ENCODE measurements around the gene CHD1. TPM values are rescaled to one million over a fixed set of nuclear protein-coding genes. Genes with fewer than 3 reads are reported as not detected.

Gene CHD1
- total RNA-seq, 1 donor from 2014 or later = 53.5 TPM

- no peak for DNase-seq (ENCODE audit: low spot score)
Observed at GRCh38 chr5:98936948-98937715, 8.3 kb upstream of the CHD1 start.

- no peak for DNase-seq (ENCODE audit: low spot score)
Observed at GRCh38 chr5:98935206-98935605, 6.4 kb upstream of the CHD1 start.

GRCh38 chr5:98934546-98934945 is 5.7 kb upstream of the CHD1 start:
- DNase-seq (ENCODE audit: low spot score) = no peak

DNA sequence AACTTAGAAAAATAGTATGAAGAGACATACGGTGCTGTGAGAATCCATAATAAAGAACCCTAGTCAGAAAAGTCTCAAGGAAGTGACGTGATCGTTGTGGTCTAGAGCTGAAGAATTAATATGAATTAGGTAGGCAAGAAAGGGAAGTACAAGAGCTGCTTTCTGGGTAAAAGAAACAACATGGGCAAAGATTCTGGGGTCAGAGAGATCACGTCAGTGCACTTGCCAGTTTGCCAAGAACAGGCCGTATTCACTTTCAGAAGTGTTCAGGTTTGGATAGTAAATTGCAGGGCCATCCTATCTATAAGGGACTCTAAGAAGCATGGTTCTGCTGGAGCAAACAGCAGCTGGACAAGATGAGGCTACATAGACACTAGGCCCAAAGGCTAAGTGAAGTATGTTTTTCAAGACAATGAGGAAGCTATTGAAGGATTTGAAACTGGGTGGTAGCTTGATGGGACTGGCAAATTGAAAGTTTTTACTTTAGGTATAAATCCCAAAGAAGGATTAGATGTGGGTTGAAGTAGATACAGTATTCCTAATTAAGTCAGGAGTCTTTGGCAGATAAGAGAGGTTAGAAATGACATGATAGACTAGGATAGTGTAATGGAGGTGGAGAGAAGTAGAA is 4.8 kb upstream of the CHD1 start:
- no peak for DNase-seq (ENCODE audit: low spot score)

DNA sequence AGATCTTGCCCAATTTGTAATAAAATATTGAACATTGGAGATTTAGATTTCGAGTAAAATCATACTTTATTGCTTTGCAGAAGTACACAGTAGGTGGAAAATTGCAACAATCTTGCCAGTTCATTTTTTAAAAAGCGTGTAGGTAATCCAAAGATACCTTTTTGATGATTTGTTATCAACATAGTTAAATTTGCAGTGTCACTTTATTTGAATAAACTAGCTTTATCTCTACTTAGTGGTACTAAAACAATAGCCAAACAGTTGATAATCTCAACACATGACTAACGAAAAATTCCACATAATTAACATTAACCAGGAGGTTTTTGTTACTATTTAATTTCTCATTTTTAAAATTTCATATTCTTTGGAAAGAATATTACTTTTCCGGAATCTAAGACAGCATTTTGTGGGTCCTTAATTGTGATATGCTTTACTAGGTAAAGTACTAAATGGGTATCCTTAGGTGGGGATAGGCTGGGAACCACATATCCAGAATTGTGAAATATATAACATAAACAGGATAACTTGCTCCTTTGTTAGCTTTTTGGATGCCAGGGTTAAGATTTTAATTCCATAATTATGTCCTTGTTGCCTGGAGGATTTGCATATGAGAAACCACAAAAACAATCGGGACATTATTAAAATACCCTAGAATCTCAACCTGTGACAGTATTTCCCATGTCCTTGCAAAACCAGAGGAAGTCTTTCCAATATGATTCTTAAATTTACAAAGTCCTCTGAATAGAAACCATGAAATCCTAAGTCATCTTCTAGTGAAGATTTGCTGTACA is 2.4 kb upstream of the CHD1 start:
- DNase-seq (ENCODE audit: low spot score) = no peak

DNA sequence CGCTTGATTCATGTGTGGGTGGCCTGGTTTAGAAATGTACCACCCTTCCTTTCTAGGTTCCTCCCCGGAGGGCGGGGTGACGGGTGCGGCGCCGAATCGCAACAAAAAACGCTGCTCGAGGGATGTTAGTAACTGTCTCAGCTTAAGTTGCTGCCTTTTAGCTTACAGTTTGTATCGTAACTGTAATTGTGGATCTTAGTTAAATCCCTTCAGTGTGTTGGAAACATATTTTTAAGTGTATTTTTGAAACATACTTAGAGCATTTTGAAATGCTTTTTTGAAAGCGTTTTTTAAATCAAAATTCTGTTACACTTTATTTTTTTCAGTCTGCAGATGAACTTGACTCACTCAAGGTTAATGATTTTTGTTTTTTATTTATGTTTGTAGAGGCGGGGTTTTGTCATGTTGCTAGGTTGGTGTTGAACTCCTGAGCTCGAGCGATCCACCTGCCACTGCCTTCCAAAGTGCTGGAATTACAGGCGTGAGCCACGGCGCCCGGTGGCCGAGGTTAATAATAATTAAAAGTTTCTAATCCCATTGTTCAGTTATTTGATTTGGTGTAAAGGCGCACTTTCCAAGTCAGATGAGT is 997 bp upstream of the CHD1 start:
- no peak for DNase-seq (ENCODE audit: low spot score)

DNA sequence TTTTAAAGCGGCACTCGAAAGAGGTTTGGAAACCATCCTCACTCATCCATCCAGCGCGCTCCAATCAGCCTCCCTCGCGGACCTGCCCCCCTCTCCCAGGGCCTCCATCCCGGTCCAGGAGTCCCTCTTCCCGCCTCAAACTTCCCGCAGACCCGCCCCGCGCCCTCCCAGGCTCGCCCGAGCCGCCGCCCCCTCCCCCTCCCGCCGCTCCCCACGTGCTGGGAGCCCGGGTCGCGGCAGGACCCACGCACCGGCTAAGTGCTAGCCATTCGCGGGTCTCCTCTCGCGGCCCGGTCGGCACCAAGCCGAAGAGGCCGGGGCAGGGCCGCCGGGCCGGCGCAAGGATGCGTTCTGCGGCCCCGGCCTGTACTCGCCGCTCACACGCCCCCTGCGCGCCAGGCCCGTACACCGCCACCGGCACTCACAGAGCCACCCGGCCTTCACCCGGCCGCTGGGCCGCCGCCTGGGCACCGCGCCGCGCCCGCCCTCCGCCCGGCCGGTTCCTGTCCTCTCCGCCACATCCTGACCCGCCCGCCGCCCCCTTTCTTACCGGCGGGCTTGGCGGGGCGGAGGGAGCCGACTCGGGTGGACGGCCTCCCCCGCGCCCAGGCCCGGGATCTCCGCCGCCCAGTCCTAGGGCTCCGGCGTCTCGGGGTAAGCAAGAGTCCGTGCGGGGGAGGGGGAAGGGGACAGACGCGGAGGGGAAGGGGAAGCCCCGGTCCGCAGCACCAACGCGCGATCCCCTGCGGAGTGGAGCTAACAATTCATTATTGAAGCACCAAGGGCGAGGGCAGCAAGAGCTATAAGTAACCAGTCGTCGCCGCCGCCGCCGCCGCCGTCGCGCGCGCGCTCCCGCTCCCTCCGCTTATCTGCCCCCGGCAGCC is 576 bp downstream of the CHD1 start:
- DNase-seq (ENCODE audit: low spot score) = peak; percentile 62

GRCh38 chr5:98927242-98927988 is 1.4 kb downstream of the CHD1 start:
- peak; percentile 49 for DNase-seq (ENCODE audit: low spot score)

DNA sequence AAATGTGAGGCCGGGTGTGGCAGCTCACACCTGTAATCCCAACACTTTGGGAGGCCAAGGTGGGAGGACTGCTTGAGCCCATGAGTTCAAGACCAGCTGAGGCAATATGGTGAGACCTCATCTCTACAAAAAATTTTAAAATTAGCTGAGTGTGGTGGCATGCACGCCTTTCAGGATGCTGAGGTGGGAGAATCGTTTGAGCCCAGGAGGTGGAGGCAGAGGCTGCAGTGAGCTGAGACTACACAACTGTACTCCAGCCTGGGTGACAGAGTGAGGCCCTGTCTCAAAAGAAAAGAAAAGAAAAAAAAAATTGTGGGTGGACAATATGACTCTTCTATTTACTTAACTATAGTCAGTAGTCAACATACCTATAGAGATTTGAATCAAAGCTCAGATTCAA is 4.8 kb downstream of the CHD1 start:
- no peak for DNase-seq (ENCODE audit: low spot score)

- no peak for DNase-seq (ENCODE audit: low spot score)
Observed at GRCh38 chr5:98921947-98922505, 6.8 kb downstream of the CHD1 start.

GRCh38 chr5:98917433-98917832 is 11.4 kb downstream of the CHD1 start:
- no peak for DNase-seq (ENCODE audit: low spot score)

GRCh38 chr5:98916540-98916939 is 12.3 kb downstream of the CHD1 start:
- no peak for DNase-seq (ENCODE audit: low spot score)

- no peak for DNase-seq (ENCODE audit: low spot score)
Observed at GRCh38 chr5:98913911-98914310, 14.9 kb downstream of the CHD1 start.

- DNase-seq (ENCODE audit: low spot score) = no peak
Observed at GRCh38 chr5:98911280-98912040, 17.3 kb downstream of the CHD1 start.

DNA sequence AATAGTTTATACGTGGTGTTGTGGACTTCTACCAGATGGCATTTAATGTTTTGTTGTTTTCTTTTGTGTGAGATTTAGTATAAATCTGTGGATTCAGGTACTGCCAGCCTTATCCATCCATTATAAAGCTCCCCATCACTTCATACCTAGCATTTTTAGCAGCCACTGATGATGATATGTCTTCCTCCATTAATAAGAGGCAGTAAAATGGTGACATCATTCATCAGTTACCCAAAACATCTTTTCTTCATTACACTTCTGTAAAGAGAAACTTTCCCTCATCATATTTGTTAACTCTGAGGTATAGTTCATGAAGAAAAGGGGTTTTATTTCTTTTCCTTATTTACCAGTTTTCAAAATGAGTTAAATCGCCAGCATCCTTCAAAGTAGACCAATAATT is 19.4 kb downstream of the CHD1 start:
- no peak for DNase-seq (ENCODE audit: low spot score)

DNA sequence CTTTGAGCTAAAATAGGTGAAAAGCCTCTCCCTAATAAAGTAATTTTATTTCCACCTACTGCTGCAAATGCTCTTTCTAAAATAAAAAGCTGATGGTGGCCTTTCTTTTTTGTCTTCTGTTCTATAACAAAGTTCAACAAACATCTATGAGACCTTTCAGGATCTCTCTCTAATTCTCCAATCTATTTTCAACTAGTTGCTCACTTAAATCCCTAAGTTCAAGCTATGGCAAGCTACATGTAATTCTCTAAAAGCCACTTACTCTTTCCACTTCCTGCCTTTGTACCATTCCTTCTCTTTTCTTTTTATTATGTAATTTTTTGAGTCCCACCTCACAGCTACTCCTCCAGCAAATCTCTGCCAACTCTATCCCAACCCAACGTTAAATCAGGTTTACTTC is 20.9 kb downstream of the CHD1 start:
- DNase-seq (ENCODE audit: low spot score) = no peak

GRCh38 chr5:98906756-98907355 is 22.0 kb downstream of the CHD1 start:
- no peak for DNase-seq (ENCODE audit: low spot score)

DNA sequence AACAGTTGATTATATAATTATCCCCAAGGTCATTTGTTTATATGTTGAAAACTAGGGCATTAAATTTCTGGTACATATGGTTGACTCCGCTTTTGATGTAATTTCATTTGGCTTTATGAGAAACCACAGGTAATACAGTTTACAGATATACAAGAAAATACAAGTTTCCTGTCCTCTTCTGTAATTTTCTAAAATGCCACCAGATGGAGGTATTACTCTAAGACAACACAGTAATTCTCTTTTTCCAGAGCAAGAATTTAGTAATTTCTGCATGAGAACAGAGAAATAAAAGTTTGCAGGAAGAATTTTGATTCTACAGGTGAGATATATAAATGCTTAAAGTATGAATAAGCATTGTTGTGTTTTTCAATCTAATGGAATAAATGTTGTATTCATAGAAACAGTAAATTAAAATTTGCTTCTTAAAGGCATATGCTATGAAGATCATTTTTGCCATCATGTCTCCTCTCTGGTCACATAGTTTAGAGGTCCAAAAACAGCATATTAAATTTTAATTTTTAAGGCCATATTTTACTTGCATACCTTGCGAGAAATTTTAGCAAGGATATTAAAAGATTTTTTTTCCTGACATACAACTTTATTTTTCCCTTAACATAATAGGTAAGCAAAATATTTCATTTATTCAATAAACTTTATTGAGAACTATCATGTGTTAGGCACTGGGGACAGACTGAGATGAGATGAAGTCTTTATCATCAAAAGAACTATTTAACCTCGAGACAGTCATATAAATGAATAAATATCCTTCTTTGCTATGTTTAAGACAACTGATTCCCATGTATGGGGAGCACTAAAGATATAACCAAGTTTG is 22.7 kb downstream of the CHD1 start:
- no peak for DNase-seq (ENCODE audit: low spot score)

All from ureter (tissue), 1 donor.